Muscle of back (tissue), 11 donors: ENCODE measurements around the gene SMIM33. TPM values are rescaled to one million over a fixed set of nuclear protein-coding genes. Genes with fewer than 3 reads are reported as not detected.
"Not testable (repeated sequence)": the region's sequence is repeated elsewhere in the genome, so short reads cannot be mapped to it uniquely, and the experiment has no call there.

Source experiments
- DNase-seq, 3 donors: peaks; one replicate each; pipeline versions ENCODE4 v3.0.0 to v3.0.0-alpha.2; 2013
- polyA plus RNA-seq, 10 donors: library from polyadenylated mRNA; unstranded; fragments of 120-200 nt; gene quantifications; one replicate each; pipeline ENCODE4 v1.2.1, GENCODE V29; 2013; ENCODE audit not compliant: insufficient read length in 10 of 10

Gene SMIM33
- polyA plus RNA-seq, 10 donors = not detected

GRCh38 chr5:139456776-139457175 is 14.0 kb upstream of the SMIM33 start:
- DNase-seq = no peak

GRCh38 chr5:139457241-139457640 is 13.6 kb upstream of the SMIM33 start:
- DNase-seq = no peak

DNA sequence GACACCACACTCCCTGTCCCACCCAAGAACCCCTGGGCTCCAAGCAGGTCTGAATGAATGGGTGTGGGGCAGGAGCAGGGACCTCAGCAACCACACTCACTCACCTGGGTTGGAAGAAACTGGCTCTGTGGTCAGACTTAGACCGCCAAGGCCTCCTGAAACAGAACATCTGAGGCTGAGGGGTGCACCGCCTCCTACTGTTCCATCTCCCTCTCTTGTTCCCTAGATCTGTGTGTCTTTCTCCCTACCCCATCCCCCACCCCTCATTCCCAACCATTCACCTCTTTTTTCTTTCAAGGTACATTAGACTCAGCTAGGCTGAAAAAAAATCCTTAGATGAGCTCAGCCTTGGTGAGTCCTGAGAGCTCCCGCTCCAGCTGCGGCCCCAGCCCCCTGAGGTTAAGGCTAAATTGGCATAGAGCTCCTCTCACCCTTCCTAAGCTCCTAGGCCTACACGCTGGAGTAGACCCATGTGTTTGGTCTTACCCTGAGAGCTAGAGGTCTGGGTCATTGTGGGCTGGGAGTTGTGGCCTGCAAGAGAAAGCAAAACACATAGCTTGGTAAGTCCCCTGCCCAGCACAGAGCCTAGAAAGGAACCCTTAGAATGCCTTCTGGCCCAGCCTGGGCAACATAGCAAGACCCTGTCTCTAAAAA is 13.0 kb upstream of the SMIM33 start:
- DNase-seq = no peak

DNA sequence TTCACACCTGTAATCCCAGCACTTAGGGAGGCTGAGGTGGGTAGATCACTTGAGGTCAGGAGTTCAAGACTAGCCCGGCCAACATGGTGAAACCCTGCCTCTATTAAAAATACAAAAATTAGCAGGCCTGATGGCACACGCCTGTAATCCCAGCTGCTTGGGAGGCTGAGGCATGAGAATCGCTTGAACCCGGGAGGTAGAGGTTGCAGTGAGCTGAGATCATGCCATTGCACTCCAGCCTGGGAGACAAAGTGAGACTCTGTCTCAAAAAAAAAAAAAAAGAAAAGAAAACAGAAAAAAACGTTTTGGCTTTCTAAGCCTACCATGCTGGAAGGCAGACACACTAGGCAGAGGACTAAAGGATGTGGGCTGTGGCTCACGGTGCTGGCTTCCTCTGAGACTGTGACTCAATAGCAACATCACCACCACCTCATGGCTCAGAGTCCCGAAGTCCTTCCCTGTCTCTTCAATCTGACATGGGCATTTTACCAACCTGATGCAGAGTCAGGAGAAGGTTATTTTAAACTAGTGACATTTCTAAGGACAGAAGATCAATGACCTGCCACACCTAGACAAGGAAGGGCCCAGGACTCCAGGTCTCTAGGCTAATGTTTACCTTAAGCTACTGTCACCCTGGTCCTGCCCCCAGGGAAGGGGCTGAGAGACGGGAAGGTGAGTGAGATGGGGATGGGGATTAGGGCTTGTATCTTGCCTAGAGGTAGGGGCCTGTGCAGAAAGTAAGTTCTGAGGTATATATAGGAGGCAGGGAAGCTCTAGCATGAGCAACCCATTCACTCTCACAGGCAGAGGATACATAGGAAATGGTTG is 12.0 kb upstream of the SMIM33 start:
- DNase-seq = no peak

DNA sequence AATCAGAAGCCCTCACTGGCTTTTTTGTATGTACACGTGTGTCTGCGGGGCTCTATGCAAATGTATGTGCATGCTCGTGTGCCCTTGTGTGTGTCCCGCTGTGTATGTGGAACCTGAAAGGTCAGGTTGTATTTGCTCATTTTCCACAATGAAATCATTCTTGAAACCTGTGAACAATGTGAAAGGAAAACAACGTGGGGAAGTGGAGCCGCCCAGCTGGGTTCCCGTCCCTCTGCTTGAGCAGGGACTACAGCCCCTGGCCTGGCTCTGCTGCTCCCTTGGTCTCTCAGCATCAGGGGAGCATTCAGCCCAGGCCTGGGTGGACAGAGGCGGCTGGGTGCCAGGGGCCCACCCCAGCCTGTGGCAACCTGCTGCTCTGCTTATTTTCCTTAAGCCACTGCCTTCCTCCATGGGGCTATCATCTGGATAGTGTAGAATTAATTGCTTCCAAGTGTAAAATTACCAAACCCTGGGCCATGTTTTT is 11.3 kb upstream of the SMIM33 start:
- no peak for DNase-seq

DNA sequence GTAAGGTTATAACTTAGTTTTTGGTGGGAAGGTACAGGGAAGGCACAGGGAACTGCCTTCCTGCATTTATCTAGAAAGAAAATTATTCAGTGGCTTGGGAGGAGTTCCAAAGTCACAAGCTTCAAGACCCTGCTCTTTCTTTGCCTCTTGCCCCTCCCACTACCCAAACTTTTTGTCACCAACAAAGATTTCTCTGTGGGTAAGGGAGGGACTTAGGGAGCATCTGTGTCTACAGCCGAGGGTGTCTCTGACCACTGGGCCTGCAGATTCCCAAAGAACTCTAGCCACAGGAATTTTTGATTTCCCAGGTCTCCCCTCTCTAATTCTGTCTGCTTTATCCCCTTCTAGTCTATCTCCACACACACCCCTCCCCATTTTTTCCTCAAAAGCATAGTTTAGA is 10.3 kb upstream of the SMIM33 start:
- DNase-seq = no peak

DNA sequence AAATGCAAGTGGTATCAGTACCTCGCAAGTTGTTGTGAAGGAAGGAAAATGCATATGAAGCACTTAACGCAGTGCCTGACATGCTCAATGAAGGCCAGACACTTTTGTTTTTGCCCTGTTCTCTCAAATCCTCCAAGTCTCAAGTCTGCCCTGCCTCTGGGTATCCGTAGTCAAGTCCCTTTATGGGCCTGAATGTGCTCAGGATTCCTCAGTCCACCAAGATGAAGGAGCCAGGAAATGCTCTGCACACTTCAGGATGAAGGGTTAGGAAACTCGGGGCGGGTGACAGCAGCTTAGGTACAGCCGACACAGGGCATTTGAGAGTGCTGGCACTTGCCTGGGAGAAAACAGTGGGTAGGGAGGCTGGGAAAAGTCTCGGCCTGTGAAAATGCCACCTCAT is 9.6 kb upstream of the SMIM33 start:
- DNase-seq = no peak

DNA sequence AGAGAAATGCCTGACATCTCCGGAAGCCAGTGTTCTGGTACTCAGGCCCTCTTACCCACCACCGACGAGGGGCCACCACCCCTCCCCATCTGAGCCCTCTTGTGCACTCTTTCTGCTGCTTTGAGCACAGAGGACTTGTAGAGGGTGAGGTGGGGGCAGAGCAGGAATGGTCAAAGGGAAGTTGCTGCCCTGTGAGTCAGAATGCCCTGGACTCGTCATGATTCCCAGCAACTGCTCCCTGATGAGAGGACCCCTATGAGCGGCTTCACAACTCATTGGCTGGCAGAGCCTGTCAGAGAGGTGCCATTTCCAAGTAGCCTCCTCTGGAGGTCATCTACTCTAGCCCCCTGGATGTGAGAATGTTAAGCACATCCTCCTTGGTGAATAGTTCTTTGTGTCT is 9.1 kb upstream of the SMIM33 start:
- no peak for DNase-seq

GRCh38 chr5:139462586-139463276 is 8.1 kb upstream of the SMIM33 start, which contains the start of gene ECSCR:
Gene ECSCR, minus strand, starts transcription at chr5:139462743. Its CDS starts 73 bp downstream, at chr5:139462670.
- DNase-seq = peak in 1 of 3 donors; percentile 44

- DNase-seq = no peak
These were observed 2.3 kb upstream of the SMIM33 start for GRCh38 chr5:139468421-139468931.

- DNase-seq = peak in 1 of 3 donors; percentile 41
These were observed 1.7 kb downstream of the SMIM33 start for GRCh38 chr5:139472386-139473030.

GRCh38 chr5:139473105-139473504 is 2.3 kb downstream of the SMIM33 start:
- DNase-seq = peak in 1 of 3 donors; percentile 66

DNA sequence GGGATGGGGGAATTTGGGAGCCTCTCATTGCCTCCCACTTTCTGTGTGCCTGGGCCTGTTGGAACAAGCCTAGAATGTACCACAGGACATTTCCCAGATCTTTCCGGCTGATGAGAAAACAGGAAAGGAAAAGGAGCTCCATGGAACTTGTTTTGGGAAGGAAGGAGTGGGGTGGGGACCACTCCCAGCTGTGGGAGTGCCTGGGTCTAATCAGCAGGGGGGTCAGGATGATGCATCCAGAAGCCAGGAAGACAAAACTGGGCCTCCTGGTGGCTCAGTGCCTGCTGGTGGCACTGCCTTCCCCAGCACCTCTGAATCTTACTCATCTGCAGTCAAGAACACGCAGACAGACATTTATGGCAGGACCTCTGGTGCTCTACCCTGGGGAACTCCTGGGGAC is 2.8 kb downstream of the SMIM33 start:
- no peak for DNase-seq

GRCh38 chr5:139474890-139475791 is 4.3 kb downstream of the SMIM33 start:
- peak in 1 of 3 donors; percentile 59 for DNase-seq

- DNase-seq = no peak
These were observed 5.2 kb downstream of the SMIM33 start for GRCh38 chr5:139475865-139476617.

GRCh38 chr5:139478657-139479423 is 8.0 kb downstream of the SMIM33 start:
- DNase-seq = not testable (repeated sequence)

DNA sequence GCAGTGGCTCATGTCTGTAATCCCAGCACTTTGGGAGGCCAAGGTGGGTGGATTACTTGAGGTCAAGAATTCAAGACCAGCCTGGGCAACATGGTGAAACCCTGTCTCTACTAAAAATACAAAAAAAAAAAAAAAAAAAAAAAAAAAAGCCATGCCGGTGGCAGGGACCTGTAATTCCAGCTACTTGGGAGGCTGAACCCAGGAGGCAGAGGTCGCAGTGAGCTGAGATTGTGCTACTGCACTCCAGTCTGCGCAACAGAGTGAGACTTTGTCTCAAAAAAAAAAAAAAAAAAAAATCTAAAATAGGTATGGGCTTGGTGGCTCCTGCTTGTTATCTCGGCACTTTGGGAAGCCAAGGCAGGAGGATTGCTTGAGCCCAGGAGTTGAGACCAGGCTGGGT is 8.9 kb downstream of the SMIM33 start:
- DNase-seq = not testable (repeated sequence)

GRCh38 chr5:139481122-139481533 is 10.3 kb downstream of the SMIM33 start:
- peak in 2 of 3 donors; percentile 51 to 66 for DNase-seq

GRCh38 chr5:139481580-139482049 is 10.8 kb downstream of the SMIM33 start:
- no peak for DNase-seq
